IPS-18c (cell line): Measurements from ENCODE around the gene PDE11A.

ENCODE experiments used
- H3K4me3 ChIP-seq: 2 replicates; pipeline ENCODE4 v1.7.0; 2013; ENCODE audit warnings: low read depth, mild to moderate bottlenecking, low read length, moderate library complexity; ENCODE audit not compliant: insufficient read depth
- H3K9me3 ChIP-seq: one replicate; pipeline ENCODE4 v1.6.1; 2013; ENCODE audit warnings: mild to moderate bottlenecking, low read length, moderate library complexity; ENCODE audit not compliant: control insufficient read depth, insufficient read depth

PDE11A gene

GRCh38 chr2:177639262-177639914 lies 433.2 kb downstream of the PDE11A start:
- Histone ChIP-seq H3K9me3 (peaks cover 7% of the 10 kb centered on the region), H3K4me3 (no peak overlapping the region)

- no peak overlapping the region for H3K4me3 ChIP-seq
- H3K9me3 ChIP-seq = peaks cover 4% of the 10 kb centered on the region
Observed at GRCh38 chr2:177638507-177638906, 434.1 kb downstream of the PDE11A start.

- no peak overlapping the region for H3K4me3 ChIP-seq
- H3K9me3 ChIP-seq = no peaks in the 10 kb centered on the region
Observed at GRCh38 chr2:177636672-177637071, 435.9 kb downstream of the PDE11A start.

GRCh38 chr2:177635696-177636095 lies 436.9 kb downstream of the PDE11A start:
- H3K4me3 ChIP-seq = no peak overlapping the region

GRCh38 chr2:177633910-177634294 lies 438.7 kb downstream of the PDE11A start:
- no peaks in the 10 kb centered on the region for H3K9me3 ChIP-seq
- no peak overlapping the region for H3K4me3 ChIP-seq

More at GRCh38 chr2:177635696-177636095, 436.9 kb downstream of the PDE11A start:
- no peaks in the 10 kb centered on the region for H3K9me3 ChIP-seq

GRCh38 chr2:177633111-177633510 lies 439.5 kb downstream of the PDE11A start:
- H3K9me3 ChIP-seq = no peaks in the 10 kb centered on the region
- no peak overlapping the region for H3K4me3 ChIP-seq

- Histone ChIP-seq H3K9me3 (no peaks in the 10 kb centered on the region), H3K4me3 (no peak overlapping the region)
Observed at GRCh38 chr2:177631680-177632079, 440.9 kb downstream of the PDE11A start.

- no peak overlapping the region for H3K4me3 ChIP-seq
Observed at GRCh38 chr2:177629357-177630024, 443.1 kb downstream of the PDE11A start.

GRCh38 chr2:177628831-177629230 lies 443.7 kb downstream of the PDE11A start:
- Histone ChIP-seq H3K4me3 (no peak overlapping the region), H3K9me3 (no peaks in the 10 kb centered on the region)

More at GRCh38 chr2:177629357-177630024, 443.1 kb downstream of the PDE11A start:
- H3K9me3 ChIP-seq = no peaks in the 10 kb centered on the region

- Histone ChIP-seq H3K9me3 (no peaks in the 10 kb centered on the region), H3K4me3 (no peak overlapping the region)
Observed at GRCh38 chr2:177625744-177626650, 446.6 kb downstream of the PDE11A start.

- H3K4me3 ChIP-seq = no peak overlapping the region
- no peaks in the 10 kb centered on the region for H3K9me3 ChIP-seq
Observed at GRCh38 chr2:177622521-177622920, 450.1 kb downstream of the PDE11A start.

GRCh38 chr2:177619986-177620385 lies 452.6 kb downstream of the PDE11A start:
- H3K4me3 ChIP-seq = no peak overlapping the region
- no peaks in the 10 kb centered on the region for H3K9me3 ChIP-seq

- no peak overlapping the region; the same call in none of the 2 replicates for H3K4me3 ChIP-seq
- H3K9me3 ChIP-seq = no peaks in the 10 kb centered on the region
Observed at GRCh38 chr2:177619461-177619860, 453.1 kb downstream of the PDE11A start.

GRCh38 chr2:177618255-177619253 lies 454.0 kb downstream of the PDE11A start:
- H3K9me3 ChIP-seq = no peaks in the 10 kb centered on the region
- H3K4me3 ChIP-seq = peak overlapping the region; percentile 95

- H3K4me3 ChIP-seq = peak overlapping the region; percentile 95
- no peaks in the 10 kb centered on the region for H3K9me3 ChIP-seq
Observed at GRCh38 chr2:177617849-177618248, 454.7 kb downstream of the PDE11A start.

GRCh38 chr2:177616731-177617130 lies 455.8 kb downstream of the PDE11A start:
- Histone ChIP-seq H3K4me3 (no peak overlapping the region), H3K9me3 (no peaks in the 10 kb centered on the region)

GRCh38 chr2:177616066-177616465 lies 456.5 kb downstream of the PDE11A start:
- H3K9me3 ChIP-seq = no peaks in the 10 kb centered on the region
- no peak overlapping the region for H3K4me3 ChIP-seq
